Spleen (tissue), 11 donors: ENCODE measurements around the gene ACLY. TPM values are rescaled to one million over a fixed set of nuclear protein-coding genes. Genes with fewer than 3 reads are reported as not detected.
A peak's percentile ranks its signal among the peaks of the same experiment; 100 is the strongest.

ENCODE experiments used
- DNase-seq: peaks from one replicate; pipeline ENCODE4 v3.0.0-alpha.2; 2020
- H3K27ac ChIP-seq, 8 donors: fragments of 200-600 bp; sonication (generic) in 7 of 8; 1 replicate in 4 of 8; 2 replicates in 4 of 8; pipeline versions ENCODE4 v1.5.0 to v1.8.0; 2016 to 2021; ENCODE audit warnings: inconsistent platforms in 4 of 8, mild to moderate bottlenecking in 4 of 8, moderate library complexity in 1 of 8
- H3K27me3 ChIP-seq, 7 donors: fragments of 200-600 bp; sonication (generic) in 6 of 7; replicated peaks in 1 of 7; 1 replicate in 4 of 7; 2 replicates in 3 of 7; pipeline versions ENCODE4 v1.5.0 to v1.8.0; 2016 to 2021; ENCODE audit warnings: inconsistent platforms in 3 of 7, mild to moderate bottlenecking in 1 of 7
- H3K36me3 ChIP-seq, 6 donors: fragments of 200-600 bp; sonication (generic) in 5 of 6; 1 replicate in 4 of 6; 2 replicates in 2 of 6; pipeline versions ENCODE4 v1.5.0 to v1.8.0; 2016 to 2021; ENCODE audit warnings: inconsistent platforms in 2 of 6
- H3K4me1 ChIP-seq, 6 donors: fragments of 200-600 bp; sonication (generic) in 5 of 6; 1 replicate in 3 of 6; 2 replicates in 3 of 6; pipeline versions ENCODE4 v1.5.0 to v1.8.0; 2016 to 2021; ENCODE audit warnings: inconsistent platforms in 3 of 6
- H3K4me3 ChIP-seq, 8 donors: fragments of 200-600 bp; sonication (generic) in 7 of 8; 1 replicate in 4 of 8; 2 replicates in 4 of 8; pipeline versions ENCODE4 v1.5.0 to v1.8.0; 2016 to 2021; ENCODE audit warnings: inconsistent platforms in 4 of 8, mild to moderate bottlenecking in 4 of 8, moderate library complexity in 2 of 8
- H3K9me3 ChIP-seq, 8 donors: fragments of 200-600 bp; sonication (generic) in 7 of 8; 1 replicate in 4 of 8; 2 replicates in 4 of 8; pipeline versions ENCODE4 v1.5.0 to v1.8.0; 2016 to 2021; ENCODE audit warnings: inconsistent platforms in 4 of 8
- CTCF ChIP-seq, 11 experiments: fragments of 200-600 bp in 7 of 11; fragments of 450-650 bp in 4 of 11; sonication (generic) in 4 of 11; IDR thresholded peaks in 8 of 11; conservative IDR thresholded peaks in 3 of 11; 1 replicate in 7 of 11; 2 replicates in 4 of 11; pipeline versions ENCODE4 v1.4.0 to v1.8.0; 2016 to 2021; ENCODE audit warnings: antibody characterized with exemption in 11 of 11, inconsistent platforms in 4 of 11, mild to moderate bottlenecking in 1 of 11
- POLR2A ChIP-seq, 3 donors: fragments of 450-650 bp; IDR thresholded peaks; one replicate each; pipeline ENCODE4 v1.5.1; 2017; ENCODE audit warnings: antibody characterized with exemption in 3 of 3, mild to moderate bottlenecking in 1 of 3
- POLR2AphosphoS5 ChIP-seq, 3 donors: sonication (generic); formaldehyde crosslinking; IDR thresholded peaks; one replicate each; pipeline ENCODE4 v1.5.1; 2017; ENCODE audit warnings: antibody characterized with exemption in 3 of 3
- WGBS, 5 donors: extraction: QIAGEN DNeasy Blood & Tissue Kit in 3 of 5; methylation state at CpG; one replicate each; pipeline versions ENCODE4 v1.1.5 to v1.1.7; 2013 to 2018; 5-methylcytosine and 5-hydroxymethylcytosine counted together
- intact Hi-C: fragments of 100-400 bp; cut with DNase I; formaldehyde crosslinking; loops from one replicate; pipeline ENCODE4 v1.15.0; 2023; ENCODE audit warnings: low total_unique reads
- polyA plus RNA-seq, 3 donors: library from polyadenylated mRNA; stranded (reverse); fragments of 200-250 nt; gene quantifications; one replicate each; pipeline ENCODE4 v1.2.1, GENCODE V29; 2013
- total RNA-seq, 7 donors: library from RNA; depleted of rRNA in 3 of 7; stranded (reverse); fragments of >200 nt in 3 of 7; fragmentation: NEBNext Ultra II Directional in 4 of 7; extraction: Animal tissue kit (Norgen Biotek cat#: 25700) in 4 of 7; gene quantifications; one replicate each; pipeline versions ENCODE4 v1.1.0 to v1.2.1, GENCODE V29; 2016 to 2021
- donor health status: healthy with polysubstance abuse.
- donor health status: DM: no; HTN: no; CAD: no; lungs with moderate emphysema.
- donor health status: DM: no; HTN: no; CAD: no.
- donor health status: Bipolar disorder and iron deficiency.
- donor health status: healthy.
- donor health status: DM: no; HTN: no; CAD: no.
- donor health status: DM: yes; HTN: yes; CAD: no.

The ACLY gene
- total and polyA plus RNA-seq, 10 donors, result 17.7 to 112 (median 80.2) TPM

GRCh38 chr17:41906465-41907184 lies 12.1 kb downstream of the ACLY start:
- no peak for DNase-seq
- TF ChIP-seq POLR2AphosphoS5 (IDR thresholded peaks at IDR 0.05) (peak in 2 of 3 donors; percentile 45 to 58), CTCF (IDR thresholded peaks at IDR 0.05 in 8 of 11, conservative IDR thresholded peaks at IDR 0.05 in 3 of 11) (no peak)
- H3K4me3 ChIP-seq, result no peak overlapping the region
- H3K36me3 ChIP-seq, result peaks cover 3 to 100% (median 93%) of the 10 kb centered on the region in 6 donors
- H3K9me3 ChIP-seq, result no peaks in the 10 kb centered on the region
- intact Hi-C loops, result no loop called here
- H3K27ac ChIP-seq, result peak overlapping the region; percentile 35 to 69 (median 56)
- 87 to 92% (median 88%) methylated on average over 10 to 15 of the region's 15 CpGs for WGBS, 5 donors
- H3K27me3 ChIP-seq, result no peaks in the 10 kb centered on the region
- H3K4me1 ChIP-seq, result peaks cover 0 to 9% (median 2%) of the 10 kb centered on the region in 6 donors

- WGBS, 5 donors, result 92 to 98% (median 97%) methylated on average over 4 of the region's 4 CpGs
- peaks cover 3 to 100% (median 92%) of the 10 kb centered on the region in 6 donors for H3K36me3 ChIP-seq
- peak overlapping the region in 2 of 8 donors; percentile 63 to 69 for H3K27ac ChIP-seq
- no peak for TF ChIP-seq POLR2AphosphoS5 (IDR thresholded peaks at IDR 0.05)
- no peak for TF ChIP-seq CTCF (IDR thresholded peaks at IDR 0.05 in 8 of 11, conservative IDR thresholded peaks at IDR 0.05 in 3 of 11)
- TF ChIP-seq POLR2A (IDR thresholded peaks at IDR 0.05), result no peak
- no peaks in the 10 kb centered on the region for H3K9me3 ChIP-seq
- H3K27me3 ChIP-seq, result no peaks in the 10 kb centered on the region
- no peak for DNase-seq
- peaks cover 0 to 9% (median 2%) of the 10 kb centered on the region in 6 donors for H3K4me1 ChIP-seq
- intact Hi-C loops, result no loop called here
- no peak overlapping the region for H3K4me3 ChIP-seq
Observed at GRCh38 chr17:41905172-41905571, 13.6 kb downstream of the ACLY start.

GRCh38 chr17:41904242-41904841 lies 14.4 kb downstream of the ACLY start:
- H3K27ac ChIP-seq, result no peak overlapping the region
- peaks cover 3 to 100% (median 92%) of the 10 kb centered on the region in 6 donors for H3K36me3 ChIP-seq
- H3K9me3 ChIP-seq, result no peaks in the 10 kb centered on the region
- WGBS, 5 donors, result 87 to 94% (median 92%) methylated on average over 7 of the region's 7 CpGs
- TF ChIP-seq POLR2A (IDR thresholded peaks at IDR 0.05), result no peak
- TF ChIP-seq CTCF (IDR thresholded peaks at IDR 0.05 in 8 of 11, conservative IDR thresholded peaks at IDR 0.05 in 3 of 11), result no peak
- no peak for TF ChIP-seq POLR2AphosphoS5 (IDR thresholded peaks at IDR 0.05)
- intact Hi-C loops, result no loop called here
- H3K4me3 ChIP-seq, result no peak overlapping the region
- no peaks in the 10 kb centered on the region for H3K27me3 ChIP-seq
- no peak for DNase-seq
- peaks cover 0 to 9% (median 2%) of the 10 kb centered on the region in 6 donors for H3K4me1 ChIP-seq

- intact Hi-C loops, result no loop called here
- Histone ChIP-seq H3K4me3 (no peak overlapping the region), H3K27ac (no peak overlapping the region), H3K36me3 (peaks cover 3 to 100% (median 93%) of the 10 kb centered on the region in 6 donors), H3K4me1 (peaks cover 0 to 9% (median 3%) of the 10 kb centered on the region in 6 donors), H3K9me3 (no peaks in the 10 kb centered on the region), H3K27me3 (no peaks in the 10 kb centered on the region)
- DNase-seq, result no peak
- TF ChIP-seq CTCF (IDR thresholded peaks at IDR 0.05 in 8 of 11, conservative IDR thresholded peaks at IDR 0.05 in 3 of 11) (no peak), POLR2A (IDR thresholded peaks at IDR 0.05) (no peak), POLR2AphosphoS5 (IDR thresholded peaks at IDR 0.05) (no peak)
- 85 to 96% (median 87%) methylated on average over 8 to 11 of the region's 11 CpGs for WGBS, 5 donors
Observed at GRCh38 chr17:41901646-41902045, 17.1 kb downstream of the ACLY start.
